Endothelial cell of umbilical vein (primary cell): Measurements from ENCODE around the gene CEP170. TPM values are rescaled to one million over a fixed set of nuclear protein-coding genes. Genes with fewer than 3 reads are reported as not detected.
A peak's percentile ranks its signal among the peaks of the same experiment; 100 is the strongest.

Source experiments
- BruUV-seq: library from RNA; stranded (reverse); fragments of 400-500 nt; replicated peaks from 2 replicates; lab custom pipeline; 2021; lab: Mats Ljungman, UMichigan
- CTCF ChIA-PET: fragments of 300-600, 350-600 bp; sonication (Branson Sonifier 250); formaldehyde crosslinking; loops from one replicate; lab custom pipeline; 2021; ENCODE audit warnings: antibody characterized with exemption, inconsistent platforms; lab: Charles Lee
- POLR2A ChIA-PET: fragments of 300-600, 350-600 bp; sonication (Branson Sonifier 250); formaldehyde crosslinking; loops from one replicate; lab custom pipeline; 2021; ENCODE audit warnings: antibody characterized with exemption, inconsistent platforms; lab: Charles Lee
- DNase-seq: peaks from one replicate; pipeline ENCODE4 v3.0.0-alpha.2; 2011; ENCODE audit warnings: low read depth, low spot score
- FAIRE-seq: peaks from 2 replicates; lab custom pipeline; 2011; peaks lifted over from hg19 to GRCh38; lab: Jason Lieb, UNC
- H2AFZ ChIP-seq: 2 replicates; pipeline ENCODE4 v1.6.0; 2012; ENCODE audit warnings: low read depth, low read length, control low read depth, inconsistent platforms
- H3K27ac ChIP-seq: 2 replicates; pipeline ENCODE4 v1.5.1; 2011; ENCODE audit warnings: low read depth, mild to moderate bottlenecking, control low read depth, low read length, moderate library complexity; ENCODE audit not compliant: insufficient read depth
- H3K27me3 ChIP-seq, 2 experiments: 2 replicates each; pipeline versions ENCODE4 v1.6.0 to v1.6.1; 2011; ENCODE audit warnings: low read length in 2 of 2, mixed read lengths in 1 of 2; ENCODE audit not compliant: control insufficient read depth in 2 of 2, insufficient read depth in 2 of 2
- H3K36me3 ChIP-seq, 2 experiments: 2 replicates in 1 of 2; 3 replicates in 1 of 2; pipeline ENCODE4 v1.5.1; 2011; ENCODE audit warnings: low read length in 2 of 2, mild to moderate bottlenecking in 1 of 2, moderate library complexity in 1 of 2; ENCODE audit not compliant: control insufficient read depth in 2 of 2, insufficient read depth in 2 of 2; ENCODE audit errors: extremely low read depth in 1 of 2
- H3K4me1 ChIP-seq: 3 replicates; pipeline ENCODE4 v1.5.1; 2011; ENCODE audit warnings: mild to moderate bottlenecking, low read length; ENCODE audit not compliant: control insufficient read depth, insufficient read depth; ENCODE audit errors: extremely low read depth
- H3K4me2 ChIP-seq: 2 replicates; pipeline ENCODE4 v1.6.1; 2011; ENCODE audit warnings: low read length, control low read depth, mixed read lengths; ENCODE audit not compliant: insufficient read depth
- H3K4me3 ChIP-seq, 3 experiments: fragments of 200-600 bp in 1 of 3; sonication (generic), shearing (Covaris generic) in 1 of 3; replicated peaks in 1 of 3; 2 replicates each; pipeline ENCODE4 v1.5.1; 2011 to 2016; ENCODE audit warnings: control low read depth in 3 of 3, low read length in 3 of 3, mild to moderate bottlenecking in 2 of 3, inconsistent platforms in 1 of 3, low read depth in 1 of 3, moderate library complexity in 1 of 3; ENCODE audit not compliant: insufficient read depth in 1 of 3
- H3K79me2 ChIP-seq: 2 replicates; pipeline ENCODE4 v1.6.0; 2012; ENCODE audit warnings: low read length, inconsistent platforms; ENCODE audit not compliant: control insufficient read depth, insufficient read depth
- H3K9ac ChIP-seq: replicated peaks from 2 replicates; pipeline ENCODE3; 2011; ENCODE audit warnings: low read length, control low read depth; ENCODE audit not compliant: insufficient read depth; ENCODE audit errors: extremely low read depth
- H3K9me1 ChIP-seq: replicated peaks from 3 replicates; pipeline ENCODE4 v1.6.0; 2011; ENCODE audit warnings: mild to moderate bottlenecking, low read length; ENCODE audit not compliant: control insufficient read depth, insufficient read depth; ENCODE audit errors: extremely low read depth
- H3K9me3 ChIP-seq: replicated peaks from 2 replicates; pipeline ENCODE4 v1.5.1; 2012; ENCODE audit warnings: low read length, inconsistent platforms; ENCODE audit not compliant: control insufficient read depth, insufficient read depth
- H4K20me1 ChIP-seq: replicated peaks from 2 replicates; pipeline ENCODE3; 2011; ENCODE audit warnings: mild to moderate bottlenecking, low read length; ENCODE audit not compliant: control insufficient read depth, insufficient read depth; ENCODE audit errors: extremely low read depth
- CTCF ChIP-seq, 2 donors: IDR thresholded peaks; 1 replicate in 1 of 2; 2 replicates in 1 of 2; pipeline ENCODE4 v1.5.1; 2011; ENCODE audit warnings: low read length in 2 of 2, mild to moderate bottlenecking in 2 of 2, moderate library complexity in 2 of 2, control low read depth in 1 of 2, inconsistent platforms in 1 of 2, low read depth in 1 of 2; ENCODE audit not compliant: insufficient read depth in 1 of 2; ENCODE audit errors: extremely low read depth in 1 of 2
- EZH2 ChIP-seq: IDR thresholded peaks from 2 replicates; pipeline ENCODE4 v1.6.1; 2012; ENCODE audit warnings: borderline replicate concordance, low read depth, mild to moderate bottlenecking, moderate library complexity, low read length, inconsistent platforms; ENCODE audit not compliant: severe bottlenecking
- FOS ChIP-seq: IDR thresholded peaks from 2 replicates; pipeline ENCODE4 v1.6.1; 2011; ENCODE audit warnings: mild to moderate bottlenecking, low read length, moderate library complexity, borderline replicate concordance; ENCODE audit not compliant: insufficient read depth
- GATA2 ChIP-seq: IDR thresholded peaks from 2 replicates; pipeline ENCODE4 v1.7.0; 2011; ENCODE audit warnings: low read depth, mild to moderate bottlenecking, moderate library complexity, mixed read lengths, low read length; ENCODE audit not compliant: insufficient read length, insufficient read depth
- JUN ChIP-seq: IDR thresholded peaks from 2 replicates; pipeline ENCODE4 v1.6.1; 2011; ENCODE audit warnings: borderline replicate concordance, low read depth; ENCODE audit not compliant: insufficient read length, insufficient read depth
- MAX ChIP-seq: IDR thresholded peaks from 2 replicates; pipeline ENCODE4 v1.6.1; 2011; ENCODE audit not compliant: insufficient read depth, insufficient read length
- MYC ChIP-seq: IDR thresholded peaks from one replicate; pipeline ENCODE4 v1.6.1; 2011; ENCODE audit warnings: mild to moderate bottlenecking, low read depth, low read length
- POLR2A ChIP-seq: IDR thresholded peaks from 2 replicates; pipeline ENCODE4 v1.6.1; 2012; ENCODE audit warnings: low read depth, mild to moderate bottlenecking, control low read depth, low read length
- POLR2AphosphoS5 ChIP-seq: IDR thresholded peaks from 2 replicates; pipeline ENCODE4 v1.6.1; 2012; ENCODE audit warnings: low read depth, mild to moderate bottlenecking, control low read depth, low read length, moderate library complexity; ENCODE audit not compliant: insufficient read depth
- dilution Hi-C: fragments of 300-500 bp; cut with MboI; formaldehyde crosslinking; loops from one replicate; pipeline ENCODE4 v1.15.0; 2019; ENCODE audit warnings: low sequenced_read_pairs; ENCODE audit not compliant: extremely low pct_ligation_motif_present
- intact Hi-C: fragments of 100-400 bp; cut with micrococcal nuclease; formaldehyde crosslinking; loops from one replicate; pipeline ENCODE4 v1.10.0; 2022
- polyA plus RNA-seq, 4 experiments: library from polyadenylated mRNA; depleted of rRNA in 3 of 4; stranded (reverse) in 3 of 4; unstranded in 1 of 4; fragments of >200 nt; gene quantifications; 2 replicates each; pipeline versions ENCODE4 v1.2.1 to v1.2.3, GENCODE V29; 2011 to 2012; ENCODE audit warnings: missing spikeins in 1 of 4
- total RNA-seq: library from RNA; stranded (reverse); gene quantifications from 2 replicates; pipeline ENCODE4 v1.2.3, GENCODE V29; 2021

The CEP170 gene
- total and polyA plus RNA-seq, 2 donors (not counting 3 experiments of a cell fraction or from before 2014, with no cell fraction given) = 49.6 to 225 TPM

- TF ChIP-seq FOS = no peak
- no peak for TF ChIP-seq GATA2
- TF ChIP-seq MAX = no peak
- no peak for TF ChIP-seq MYC
- TF ChIP-seq POLR2A = no peak
- no peak for TF ChIP-seq JUN
- TF ChIP-seq CTCF (IDR thresholded peaks at IDR 0.05; ENCODE audit: extremely low read depth in 1 of 2, insufficient read depth in 1 of 2, low read depth in 1 of 2, low read length in 2 of 2) = no peak
- TF ChIP-seq POLR2AphosphoS5 = no peak
- no peak for TF ChIP-seq EZH2
- H3K9me3 ChIP-seq = no peaks in the 10 kb centered on the region
- FAIRE-seq (no peak), DNase-seq (no peak)
- peak overlapping the region; percentile 93 for H3K27ac ChIP-seq
- intact Hi-C loops = no loop called here
- peaks cover 58% of the 10 kb centered on the region for H3K4me1 ChIP-seq
- no peaks in the 10 kb centered on the region for H3K36me3 ChIP-seq
- dilution Hi-C loops = no loop called here
- no peaks in the 10 kb centered on the region for H3K9me1 ChIP-seq
- no TSS peak for BruUV-seq
- ChIA-PET CTCF (interaction anchor here (0.7 kb wide), 1 partner anchor 70 kb away, joined by 4 read pairs; no protein-coding TSS in a partner anchor), POLR2A (interaction anchor here (0.9 kb wide), 1 partner anchor 18 kb away, joined by 6 read pairs; no protein-coding TSS in a partner anchor)
- no peak overlapping the region for H2AFZ ChIP-seq
- H3K79me2 ChIP-seq = peaks cover 34% of the 10 kb centered on the region
- H3K9ac ChIP-seq = peak overlapping the region; percentile 80
- peak overlapping the region; percentile 86 for H3K4me2 ChIP-seq
- no peaks in the 10 kb centered on the region for H4K20me1 ChIP-seq
- no peaks in the 10 kb centered on the region for H3K27me3 ChIP-seq
- no peak overlapping the region for H3K4me3 ChIP-seq
Measured at GRCh38 chr1:243269461-243269801, 14.3 kb upstream of the CEP170 start.
